Mammary epithelial cell (primary cell): ENCODE results near the gene PHYH.

Experiments
- CTCF ChIP-seq, 2 donors: IDR thresholded peaks in 1 of 2; conservative IDR thresholded peaks in 1 of 2; 2 replicates each; pipeline ENCODE4 v1.5.1; 2011 to 2012; ENCODE audit warnings: inconsistent platforms in 2 of 2, low read length in 2 of 2, mild to moderate bottlenecking in 2 of 2, control low read depth in 1 of 2, low read depth in 1 of 2; ENCODE audit not compliant: insufficient read depth in 1 of 2; ENCODE audit errors: extremely low read depth in 1 of 2
- EZH2 ChIP-seq: IDR thresholded peaks from 2 replicates; pipeline ENCODE4 v1.6.1; 2012; ENCODE audit warnings: low read length, inconsistent platforms, borderline replicate concordance

DNA sequence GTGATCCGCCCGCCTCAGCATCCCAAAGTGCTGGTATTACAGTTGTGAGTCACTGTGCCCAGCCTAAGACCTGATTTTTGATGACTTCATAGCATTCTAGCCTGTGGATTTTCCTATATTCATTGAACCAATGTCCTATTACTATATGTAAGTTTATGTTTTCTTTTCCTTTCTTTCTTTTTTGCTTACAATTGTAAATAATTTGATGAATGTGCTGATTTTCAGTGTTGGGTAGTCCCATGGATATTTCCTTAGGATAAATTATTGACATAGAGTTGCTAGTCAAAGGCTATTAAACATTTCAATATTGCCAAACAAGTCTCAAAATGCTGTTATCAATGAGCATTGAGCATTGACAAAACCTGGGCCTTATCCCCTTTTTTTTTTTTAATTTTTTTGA, 9.9 kb upstream of the PHYH start:
- TF ChIP-seq CTCF (conservative IDR thresholded peaks at IDR 0.05 in 1 of 2, IDR thresholded peaks at IDR 0.05 in 1 of 2; ENCODE audit: extremely low read depth in 1 of 2, insufficient read depth in 1 of 2, low read depth in 1 of 2, low read length in 2 of 2) (no peak), EZH2 (no peak)
